A549 (cell line): ENCODE measurements around the gene PRIMPOL.

ENCODE experiments used
- CBX2 ChIP-seq: fragments of 200-600 bp; sonication (generic); IDR thresholded peaks from 2 replicates; pipeline ENCODE4 v1.6.1; 2016; ENCODE audit warnings: low read depth, mild to moderate bottlenecking, borderline replicate concordance
- CTCF ChIP-seq: fragments of >200 bp; sonication (Bioruptor Twin); formaldehyde crosslinking; IDR thresholded peaks from 3 replicates; pipeline ENCODE4 v1.5.1; 2016
- JUNB ChIP-seq: fragments of >200 bp; sonication (Bioruptor Twin); formaldehyde crosslinking; IDR thresholded peaks from 2 replicates; pipeline ENCODE4 v1.6.1; 2016
- KDM1A ChIP-seq: fragments of 200-600 bp; sonication (generic); IDR thresholded peaks from 2 replicates; pipeline ENCODE4 v1.6.1; 2016; ENCODE audit warnings: low read depth, mild to moderate bottlenecking

GRCh38 chr4:184722798-184723197, 73.3 kb downstream of the PRIMPOL start:
- no peak for TF ChIP-seq CTCF
- no peak for TF ChIP-seq KDM1A
- TF ChIP-seq CBX2, result no peak
- no peak for TF ChIP-seq JUNB
